WTC11 (cell line): Measurements from ENCODE around the gene STAT2. TPM values are rescaled to one million over a fixed set of nuclear protein-coding genes. Genes with fewer than 3 reads are reported as not detected.

Source experiments
- ATAC-seq: fragments of 200-7000 bp; cut with Tn5 transposase; 2 replicates; pipeline ENCODE4 v1.10.0; 2021; ENCODE audit warnings: mild to moderate bottlenecking, moderate library complexity
- CTCF ChIA-PET: fragments of 300-600 bp; sonication (Branson Sonifier 250); formaldehyde crosslinking; loops from one replicate; lab custom pipeline; 2021; ENCODE audit warnings: antibody characterized with exemption; lab: Charles Lee
- POLR2A ChIA-PET: fragments of 350-600 bp; sonication (Branson Sonifier 250); formaldehyde crosslinking; loops from one replicate; lab custom pipeline; 2021; ENCODE audit warnings: antibody characterized with exemption; lab: Charles Lee
- DNase-seq: peaks from one replicate; pipeline ENCODE4 v3.0.0; 2021; ENCODE audit warnings: low spot score
- H3K27ac Mint-ChIP-seq: 2 replicates; pipeline ENCODE4 v1.8.0; 2021; ENCODE audit warnings: mixed read lengths
- H3K27me3 Mint-ChIP-seq: 2 replicates; pipeline ENCODE4 v1.8.0; 2021; ENCODE audit warnings: low read depth, mild to moderate bottlenecking, moderate library complexity, mixed read lengths
- H3K36me3 Mint-ChIP-seq: 2 replicates; pipeline ENCODE4 v1.8.0; 2021; ENCODE audit warnings: mixed read lengths
- H3K4me1 Mint-ChIP-seq: 2 replicates; pipeline ENCODE4 v1.8.0; 2022; ENCODE audit warnings: mixed read lengths
- H3K4me3 Mint-ChIP-seq: 2 replicates; pipeline ENCODE4 v1.8.0; 2021; ENCODE audit warnings: mild to moderate bottlenecking, moderate library complexity, mixed read lengths
- H3K9me3 Mint-ChIP-seq: 2 replicates; pipeline ENCODE4 v1.8.0; 2021; ENCODE audit warnings: mixed read lengths
- ETV6 ChIP-seq: sonication (generic); formaldehyde crosslinking; IDR thresholded peaks from 2 replicates; pipeline ENCODE4 v1.8.1; 2022; ENCODE audit warnings: mild to moderate bottlenecking, missing genetic modification reagents
- FOXP1 ChIP-seq: sonication (generic); formaldehyde crosslinking; IDR thresholded peaks from 2 replicates; pipeline ENCODE4 v1.8.0; 2022; ENCODE audit warnings: missing genetic modification reagents, mild to moderate bottlenecking, moderate library complexity, borderline replicate concordance
- GTF2I ChIP-seq: fragments of 250-450 bp; sonication (Bioruptor Pico); conservative IDR thresholded peaks from 2 replicates; pipeline ENCODE4 v1.4.0; 2021; ENCODE audit warnings: mild to moderate bottlenecking
- MXD4 ChIP-seq: fragments of 250-450 bp; sonication (Bioruptor Pico); IDR thresholded peaks from 2 replicates; pipeline ENCODE4 v1.8.0; 2021; ENCODE audit warnings: mild to moderate bottlenecking, moderate library complexity, borderline replicate concordance
- NR1H2 ChIP-seq: sonication (generic); formaldehyde crosslinking; IDR thresholded peaks from 2 replicates; pipeline ENCODE4 v1.9.0; 2021; ENCODE audit warnings: mild to moderate bottlenecking, moderate library complexity, missing genetic modification reagents
- NR2C2 ChIP-seq: sonication (generic); formaldehyde crosslinking; IDR thresholded peaks from 2 replicates; pipeline ENCODE4 v1.8.0; 2022; ENCODE audit warnings: mild to moderate bottlenecking, missing genetic modification reagents
- NR3C1 ChIP-seq: sonication (generic); formaldehyde crosslinking; conservative IDR thresholded peaks from 2 replicates; pipeline ENCODE4 v1.8.1; 2023; ENCODE audit warnings: low read depth, mild to moderate bottlenecking, missing genetic modification reagents
- RELA ChIP-seq: sonication (generic); formaldehyde crosslinking; IDR thresholded peaks from 2 replicates; pipeline ENCODE4 v1.8.1; 2022; ENCODE audit warnings: missing genetic modification reagents, mild to moderate bottlenecking, borderline replicate concordance
- SOX15 ChIP-seq: fragments of 250-450 bp; sonication (Bioruptor Pico); IDR thresholded peaks from 2 replicates; pipeline ENCODE4 v1.9.0; 2021; ENCODE audit warnings: mild to moderate bottlenecking
- ZNF138 ChIP-seq: sonication (generic); formaldehyde crosslinking; conservative IDR thresholded peaks from 2 replicates; pipeline ENCODE4 v1.8.1; 2022; ENCODE audit warnings: mild to moderate bottlenecking, moderate library complexity, missing genetic modification reagents
- ZNF219 ChIP-seq: sonication (generic); formaldehyde crosslinking; IDR thresholded peaks from 2 replicates; pipeline ENCODE4 v1.8.0; 2023; ENCODE audit warnings: missing genetic modification reagents, mild to moderate bottlenecking, borderline replicate concordance
- ZNF396 ChIP-seq: fragments of 250-450 bp; sonication (Bioruptor Pico); IDR thresholded peaks from 2 replicates; pipeline ENCODE4 v1.8.0; 2021; ENCODE audit warnings: mild to moderate bottlenecking, moderate library complexity, borderline replicate concordance
- ZNF416 ChIP-seq: fragments of 250-450 bp; sonication (Bioruptor Pico); IDR thresholded peaks from 2 replicates; pipeline ENCODE4 v1.9.0; 2021; ENCODE audit warnings: mild to moderate bottlenecking, inconsistent platforms
- ZNF671 ChIP-seq: fragments of 250-450 bp; sonication (Bioruptor Pico); IDR thresholded peaks from 2 replicates; pipeline ENCODE4 v1.8.0; 2021; ENCODE audit warnings: mild to moderate bottlenecking
- total RNA-seq: library from RNA; stranded (reverse); gene quantifications from 3 replicates; pipeline ENCODE4 v1.2.3, GENCODE V29; 2021
- TF ChIP-seq, protein P1 (sequence below): sonication (generic); formaldehyde crosslinking; IDR thresholded peaks from 2 replicates; pipeline ENCODE4 v1.8.0; 2022; ENCODE audit warnings: missing genetic modification reagents
- TF ChIP-seq, protein P2 (sequence below): sonication (generic); formaldehyde crosslinking; IDR thresholded peaks from 2 replicates; pipeline ENCODE4 v1.8.1; 2023; ENCODE audit warnings: mild to moderate bottlenecking, missing genetic modification reagents, borderline replicate concordance
- TF ChIP-seq, protein P3 (sequence below): sonication (generic); formaldehyde crosslinking; IDR thresholded peaks from 2 replicates; pipeline ENCODE4 v1.8.0; 2022; ENCODE audit warnings: mild to moderate bottlenecking, missing genetic modification reagents
- TF ChIP-seq, protein P4 (sequence below): fragments of 250-450 bp; sonication (Bioruptor Pico); IDR thresholded peaks from 2 replicates; pipeline ENCODE4 v1.9.0; 2021; ENCODE audit warnings: mild to moderate bottlenecking
- TF ChIP-seq, protein P5 (sequence below): fragments of 250-450 bp; sonication (Bioruptor Pico); IDR thresholded peaks from 2 replicates; pipeline ENCODE4 v1.8.0; 2021; ENCODE audit warnings: mild to moderate bottlenecking
- TF ChIP-seq, protein P6 (sequence below): sonication (generic); formaldehyde crosslinking; IDR thresholded peaks from 2 replicates; pipeline ENCODE4 v1.8.1; 2022; ENCODE audit warnings: low read depth, mild to moderate bottlenecking, moderate library complexity, missing genetic modification reagents, borderline replicate concordance
- TF ChIP-seq, protein P7 (sequence below): sonication (generic); formaldehyde crosslinking; IDR thresholded peaks from 2 replicates; pipeline ENCODE4 v1.8.0; 2022; ENCODE audit warnings: mild to moderate bottlenecking, missing genetic modification reagents
- TF ChIP-seq, protein P8 (sequence below): sonication (generic); formaldehyde crosslinking; IDR thresholded peaks from 2 replicates; pipeline ENCODE4 v1.8.1; 2022; ENCODE audit warnings: low read depth, missing genetic modification reagents, borderline replicate concordance

Gene STAT2
- total RNA-seq, 1 experiment from 2014 or later, result 54.5 TPM

DNA sequence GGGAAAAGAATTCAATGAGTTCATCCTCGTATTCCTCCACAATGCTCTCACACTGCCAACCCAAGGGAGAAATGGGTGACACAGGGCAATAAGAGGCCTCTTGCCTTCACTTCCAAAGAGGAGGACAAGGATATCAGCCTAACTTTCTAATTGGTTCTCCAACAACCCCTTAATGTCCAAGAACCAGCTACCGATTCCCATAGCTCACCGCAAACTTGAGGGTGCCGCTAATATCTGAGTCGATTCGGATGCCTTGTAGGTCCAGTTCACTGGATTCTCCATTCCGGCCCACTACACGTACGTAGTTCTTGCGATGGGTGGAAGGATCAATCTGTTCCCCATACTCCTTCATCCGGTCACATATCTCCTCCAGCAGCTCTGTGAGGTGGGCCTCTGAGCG lies 48.9 kb downstream of the STAT2 start (continued):
- TF ChIP-seq, protein P1, sequence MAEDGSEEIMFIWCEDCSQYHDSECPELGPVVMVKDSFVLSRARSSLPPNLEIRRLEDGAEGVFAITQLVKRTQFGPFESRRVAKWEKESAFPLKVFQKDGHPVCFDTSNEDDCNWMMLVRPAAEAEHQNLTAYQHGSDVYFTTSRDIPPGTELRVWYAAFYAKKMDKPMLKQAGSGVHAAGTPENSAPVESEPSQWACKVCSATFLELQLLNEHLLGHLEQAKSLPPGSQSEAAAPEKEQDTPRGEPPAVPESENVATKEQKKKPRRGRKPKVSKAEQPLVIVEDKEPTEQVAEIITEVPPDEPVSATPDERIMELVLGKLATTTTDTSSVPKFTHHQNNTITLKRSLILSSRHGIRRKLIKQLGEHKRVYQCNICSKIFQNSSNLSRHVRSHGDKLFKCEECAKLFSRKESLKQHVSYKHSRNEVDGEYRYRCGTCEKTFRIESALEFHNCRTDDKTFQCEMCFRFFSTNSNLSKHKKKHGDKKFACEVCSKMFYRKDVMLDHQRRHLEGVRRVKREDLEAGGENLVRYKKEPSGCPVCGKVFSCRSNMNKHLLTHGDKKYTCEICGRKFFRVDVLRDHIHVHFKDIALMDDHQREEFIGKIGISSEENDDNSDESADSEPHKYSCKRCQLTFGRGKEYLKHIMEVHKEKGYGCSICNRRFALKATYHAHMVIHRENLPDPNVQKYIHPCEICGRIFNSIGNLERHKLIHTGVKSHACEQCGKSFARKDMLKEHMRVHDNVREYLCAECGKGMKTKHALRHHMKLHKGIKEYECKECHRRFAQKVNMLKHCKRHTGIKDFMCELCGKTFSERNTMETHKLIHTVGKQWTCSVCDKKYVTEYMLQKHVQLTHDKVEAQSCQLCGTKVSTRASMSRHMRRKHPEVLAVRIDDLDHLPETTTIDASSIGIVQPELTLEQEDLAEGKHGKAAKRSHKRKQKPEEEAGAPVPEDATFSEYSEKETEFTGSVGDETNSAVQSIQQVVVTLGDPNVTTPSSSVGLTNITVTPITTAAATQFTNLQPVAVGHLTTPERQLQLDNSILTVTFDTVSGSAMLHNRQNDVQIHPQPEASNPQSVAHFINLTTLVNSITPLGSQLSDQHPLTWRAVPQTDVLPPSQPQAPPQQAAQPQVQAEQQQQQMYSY (CRISPR knock-in tag), result no peak
- TF ChIP-seq, protein P2, sequence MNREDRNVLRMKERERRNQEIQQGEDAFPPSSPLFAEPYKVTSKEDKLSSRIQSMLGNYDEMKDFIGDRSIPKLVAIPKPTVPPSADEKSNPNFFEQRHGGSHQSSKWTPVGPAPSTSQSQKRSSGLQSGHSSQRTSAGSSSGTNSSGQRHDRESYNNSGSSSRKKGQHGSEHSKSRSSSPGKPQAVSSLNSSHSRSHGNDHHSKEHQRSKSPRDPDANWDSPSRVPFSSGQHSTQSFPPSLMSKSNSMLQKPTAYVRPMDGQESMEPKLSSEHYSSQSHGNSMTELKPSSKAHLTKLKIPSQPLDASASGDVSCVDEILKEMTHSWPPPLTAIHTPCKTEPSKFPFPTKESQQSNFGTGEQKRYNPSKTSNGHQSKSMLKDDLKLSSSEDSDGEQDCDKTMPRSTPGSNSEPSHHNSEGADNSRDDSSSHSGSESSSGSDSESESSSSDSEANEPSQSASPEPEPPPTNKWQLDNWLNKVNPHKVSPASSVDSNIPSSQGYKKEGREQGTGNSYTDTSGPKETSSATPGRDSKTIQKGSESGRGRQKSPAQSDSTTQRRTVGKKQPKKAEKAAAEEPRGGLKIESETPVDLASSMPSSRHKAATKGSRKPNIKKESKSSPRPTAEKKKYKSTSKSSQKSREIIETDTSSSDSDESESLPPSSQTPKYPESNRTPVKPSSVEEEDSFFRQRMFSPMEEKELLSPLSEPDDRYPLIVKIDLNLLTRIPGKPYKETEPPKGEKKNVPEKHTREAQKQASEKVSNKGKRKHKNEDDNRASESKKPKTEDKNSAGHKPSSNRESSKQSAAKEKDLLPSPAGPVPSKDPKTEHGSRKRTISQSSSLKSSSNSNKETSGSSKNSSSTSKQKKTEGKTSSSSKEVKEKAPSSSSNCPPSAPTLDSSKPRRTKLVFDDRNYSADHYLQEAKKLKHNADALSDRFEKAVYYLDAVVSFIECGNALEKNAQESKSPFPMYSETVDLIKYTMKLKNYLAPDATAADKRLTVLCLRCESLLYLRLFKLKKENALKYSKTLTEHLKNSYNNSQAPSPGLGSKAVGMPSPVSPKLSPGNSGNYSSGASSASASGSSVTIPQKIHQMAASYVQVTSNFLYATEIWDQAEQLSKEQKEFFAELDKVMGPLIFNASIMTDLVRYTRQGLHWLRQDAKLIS (CRISPR knock-in tag), result no peak

DNA sequence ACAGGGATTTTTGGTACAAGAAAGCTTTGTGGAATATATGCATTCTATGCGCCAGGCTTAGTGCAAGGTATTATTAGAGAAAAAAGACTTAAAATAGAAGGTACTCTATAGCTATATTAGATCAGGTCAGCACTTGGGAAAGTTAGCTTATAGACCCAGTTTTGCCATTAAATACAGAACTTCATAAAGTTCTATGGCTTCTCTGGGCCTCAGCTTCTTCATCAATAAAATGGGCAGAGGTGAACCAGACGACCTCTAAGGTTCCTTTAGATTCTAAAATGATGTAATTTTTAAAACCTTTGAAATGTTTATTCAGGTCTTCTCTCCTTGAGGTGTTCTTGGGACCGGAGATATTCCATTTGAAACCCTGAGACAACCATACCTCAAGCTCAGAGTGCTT lies 51.2 kb downstream of the STAT2 start:
- ATAC-seq, result no peak
- H3K9me3 Mint-ChIP-seq, result no peaks in the 10 kb centered on the region
- H3K27me3 Mint-ChIP-seq, result no peaks in the 10 kb centered on the region
- TF ChIP-seq ZNF396 (CRISPR knock-in tag) (no peak), ZNF219 (CRISPR knock-in tag) (no peak), NR2C2 (CRISPR knock-in tag) (no peak), ETV6 (CRISPR knock-in tag) (no peak), NR3C1 (CRISPR knock-in tag) (no peak), ZNF138 (CRISPR knock-in tag) (no peak), ZNF416 (CRISPR knock-in tag) (no peak), RELA (CRISPR knock-in tag) (no peak), GTF2I (CRISPR knock-in tag) (no peak), ZNF671 (CRISPR knock-in tag) (no peak), FOXP1 (no peak), NR1H2 (CRISPR knock-in tag) (no peak), MXD4 (CRISPR knock-in tag) (no peak), SOX15 (CRISPR knock-in tag) (no peak)
- TF ChIP-seq, protein P3, sequence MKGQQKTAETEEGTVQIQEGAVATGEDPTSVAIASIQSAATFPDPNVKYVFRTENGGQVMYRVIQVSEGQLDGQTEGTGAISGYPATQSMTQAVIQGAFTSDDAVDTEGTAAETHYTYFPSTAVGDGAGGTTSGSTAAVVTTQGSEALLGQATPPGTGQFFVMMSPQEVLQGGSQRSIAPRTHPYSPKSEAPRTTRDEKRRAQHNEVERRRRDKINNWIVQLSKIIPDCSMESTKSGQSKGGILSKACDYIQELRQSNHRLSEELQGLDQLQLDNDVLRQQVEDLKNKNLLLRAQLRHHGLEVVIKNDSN (CRISPR knock-in tag), result no peak
- TF ChIP-seq, protein P4, sequence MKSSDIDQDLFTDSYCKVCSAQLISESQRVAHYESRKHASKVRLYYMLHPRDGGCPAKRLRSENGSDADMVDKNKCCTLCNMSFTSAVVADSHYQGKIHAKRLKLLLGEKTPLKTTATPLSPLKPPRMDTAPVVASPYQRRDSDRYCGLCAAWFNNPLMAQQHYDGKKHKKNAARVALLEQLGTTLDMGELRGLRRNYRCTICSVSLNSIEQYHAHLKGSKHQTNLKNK (CRISPR knock-in tag), result no peak
- TF ChIP-seq, protein P5, sequence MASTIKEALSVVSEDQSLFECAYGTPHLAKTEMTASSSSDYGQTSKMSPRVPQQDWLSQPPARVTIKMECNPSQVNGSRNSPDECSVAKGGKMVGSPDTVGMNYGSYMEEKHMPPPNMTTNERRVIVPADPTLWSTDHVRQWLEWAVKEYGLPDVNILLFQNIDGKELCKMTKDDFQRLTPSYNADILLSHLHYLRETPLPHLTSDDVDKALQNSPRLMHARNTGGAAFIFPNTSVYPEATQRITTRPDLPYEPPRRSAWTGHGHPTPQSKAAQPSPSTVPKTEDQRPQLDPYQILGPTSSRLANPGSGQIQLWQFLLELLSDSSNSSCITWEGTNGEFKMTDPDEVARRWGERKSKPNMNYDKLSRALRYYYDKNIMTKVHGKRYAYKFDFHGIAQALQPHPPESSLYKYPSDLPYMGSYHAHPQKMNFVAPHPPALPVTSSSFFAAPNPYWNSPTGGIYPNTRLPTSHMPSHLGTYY (CRISPR knock-in tag), result no peak
- TF ChIP-seq, protein P6, sequence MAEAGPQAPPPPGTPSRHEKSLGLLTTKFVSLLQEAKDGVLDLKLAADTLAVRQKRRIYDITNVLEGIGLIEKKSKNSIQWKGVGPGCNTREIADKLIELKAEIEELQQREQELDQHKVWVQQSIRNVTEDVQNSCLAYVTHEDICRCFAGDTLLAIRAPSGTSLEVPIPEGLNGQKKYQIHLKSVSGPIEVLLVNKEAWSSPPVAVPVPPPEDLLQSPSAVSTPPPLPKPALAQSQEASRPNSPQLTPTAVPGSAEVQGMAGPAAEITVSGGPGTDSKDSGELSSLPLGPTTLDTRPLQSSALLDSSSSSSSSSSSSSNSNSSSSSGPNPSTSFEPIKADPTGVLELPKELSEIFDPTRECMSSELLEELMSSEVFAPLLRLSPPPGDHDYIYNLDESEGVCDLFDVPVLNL, result no peak
- TF ChIP-seq, protein P7, sequence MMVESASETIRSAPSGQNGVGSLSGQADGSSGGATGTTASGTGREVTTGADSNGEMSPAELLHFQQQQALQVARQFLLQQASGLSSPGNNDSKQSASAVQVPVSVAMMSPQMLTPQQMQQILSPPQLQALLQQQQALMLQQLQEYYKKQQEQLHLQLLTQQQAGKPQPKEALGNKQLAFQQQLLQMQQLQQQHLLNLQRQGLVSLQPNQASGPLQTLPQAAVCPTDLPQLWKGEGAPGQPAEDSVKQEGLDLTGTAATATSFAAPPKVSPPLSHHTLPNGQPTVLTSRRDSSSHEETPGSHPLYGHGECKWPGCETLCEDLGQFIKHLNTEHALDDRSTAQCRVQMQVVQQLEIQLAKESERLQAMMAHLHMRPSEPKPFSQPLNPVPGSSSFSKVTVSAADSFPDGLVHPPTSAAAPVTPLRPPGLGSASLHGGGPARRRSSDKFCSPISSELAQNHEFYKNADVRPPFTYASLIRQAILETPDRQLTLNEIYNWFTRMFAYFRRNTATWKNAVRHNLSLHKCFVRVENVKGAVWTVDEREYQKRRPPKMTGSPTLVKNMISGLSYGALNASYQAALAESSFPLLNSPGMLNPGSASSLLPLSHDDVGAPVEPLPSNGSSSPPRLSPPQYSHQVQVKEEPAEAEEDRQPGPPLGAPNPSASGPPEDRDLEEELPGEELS (CRISPR knock-in tag), result no peak
- TF ChIP-seq, protein P8, sequence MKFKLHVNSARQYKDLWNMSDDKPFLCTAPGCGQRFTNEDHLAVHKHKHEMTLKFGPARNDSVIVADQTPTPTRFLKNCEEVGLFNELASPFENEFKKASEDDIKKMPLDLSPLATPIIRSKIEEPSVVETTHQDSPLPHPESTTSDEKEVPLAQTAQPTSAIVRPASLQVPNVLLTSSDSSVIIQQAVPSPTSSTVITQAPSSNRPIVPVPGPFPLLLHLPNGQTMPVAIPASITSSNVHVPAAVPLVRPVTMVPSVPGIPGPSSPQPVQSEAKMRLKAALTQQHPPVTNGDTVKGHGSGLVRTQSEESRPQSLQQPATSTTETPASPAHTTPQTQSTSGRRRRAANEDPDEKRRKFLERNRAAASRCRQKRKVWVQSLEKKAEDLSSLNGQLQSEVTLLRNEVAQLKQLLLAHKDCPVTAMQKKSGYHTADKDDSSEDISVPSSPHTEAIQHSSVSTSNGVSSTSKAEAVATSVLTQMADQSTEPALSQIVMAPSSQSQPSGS (CRISPR knock-in tag), result no peak
- TF ChIP-seq, all 79 proteins: peak for 0
- Mint-ChIP-seq H3K36me3 (peaks cover 47% of the 10 kb centered on the region), H3K4me1 (no peaks in the 10 kb centered on the region), H3K4me3 (no peak overlapping the region), H3K27ac (no peak overlapping the region)
- POLR2A ChIA-PET, result no interaction called here
- CTCF ChIA-PET, result interaction anchor here (1.1 to 1.5 kb wide), 2 partner anchors 51 to 102 kb away, joined by 3 to 4 read pairs; partner anchors contain the start of gene STAT2
- no peak for DNase-seq
